GM19240 (cell line): Measurements from ENCODE around the gene UPP1.
"Not testable (repeated sequence)": the region's sequence is repeated elsewhere in the genome, so short reads cannot be mapped to it uniquely, and the experiment has no call there.

Source experiments
- DNase-seq: peaks from one replicate; pipeline ENCODE4 v3.0.0; 2011; ENCODE audit warnings: low spot score; ENCODE audit not compliant: insufficient read length

Gene UPP1

DNA sequence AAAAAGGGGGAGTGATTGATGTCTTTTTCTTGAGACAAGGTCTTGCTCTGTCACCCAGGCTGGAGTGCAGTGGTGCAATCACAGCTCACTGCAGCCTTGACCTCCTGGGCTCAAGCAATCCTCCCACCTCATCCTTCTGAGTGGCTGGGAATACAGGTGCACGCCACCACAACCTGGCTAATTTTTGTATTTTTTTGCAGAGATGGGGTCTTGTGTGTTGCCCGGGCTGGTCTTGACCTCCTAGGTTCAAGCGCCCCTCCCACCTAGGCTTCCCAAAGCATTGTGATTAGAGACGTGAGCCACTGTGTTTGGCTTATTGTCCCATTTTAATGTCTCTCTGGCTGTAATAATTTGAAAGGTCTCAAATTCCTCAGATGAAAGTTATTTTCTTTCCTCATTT lies 21.8 kb downstream of the UPP1 start:
- no peak for DNase-seq

- DNase-seq: no peak
Measured at GRCh38 chr7:48111596-48111995, 22.5 kb downstream of the UPP1 start.

GRCh38 chr7:48112401-48113165 lies 23.5 kb downstream of the UPP1 start:
- DNase-seq: no peak

GRCh38 chr7:48113275-48113674 lies 24.2 kb downstream of the UPP1 start:
- DNase-seq: no peak

- DNase-seq: no peak
Measured at GRCh38 chr7:48114115-48114514, 25.1 kb downstream of the UPP1 start.

DNA sequence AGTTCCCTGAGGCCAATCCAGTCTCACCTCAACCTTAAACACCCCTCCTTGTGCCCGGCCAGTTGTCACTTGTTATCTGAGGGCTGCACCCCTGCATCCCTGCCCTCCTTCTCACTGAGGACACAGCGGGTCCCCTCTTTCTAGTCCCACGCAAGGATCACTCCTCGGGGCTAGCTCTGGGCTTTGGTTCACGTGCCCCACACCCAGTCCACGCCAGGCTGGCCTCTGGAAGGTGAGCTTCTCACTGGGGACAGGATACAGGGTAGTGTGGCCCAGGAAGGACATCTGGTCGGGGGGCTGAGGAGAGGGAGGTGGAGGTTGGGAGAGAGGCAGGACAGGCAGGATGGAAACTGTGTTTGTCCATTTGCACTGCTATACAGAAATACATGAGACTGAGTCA lies 25.5 kb downstream of the UPP1 start:
- DNase-seq: no peak

- DNase-seq: no peak
Measured at GRCh38 chr7:48116043-48116442, 27.0 kb downstream of the UPP1 start.

- DNase-seq: no peak
Measured at GRCh38 chr7:48118041-48118440, 29.0 kb downstream of the UPP1 start.

GRCh38 chr7:48120536-48120935 lies 31.5 kb downstream of the UPP1 start:
- not testable (repeated sequence) for DNase-seq

- no peak for DNase-seq
Measured at GRCh38 chr7:48126037-48126436, 37.0 kb downstream of the UPP1 start.

GRCh38 chr7:48130658-48131108 lies 41.6 kb downstream of the UPP1 start:
- DNase-seq: no peak

GRCh38 chr7:48132792-48133191 lies 43.7 kb downstream of the UPP1 start:
- DNase-seq: no peak

DNA sequence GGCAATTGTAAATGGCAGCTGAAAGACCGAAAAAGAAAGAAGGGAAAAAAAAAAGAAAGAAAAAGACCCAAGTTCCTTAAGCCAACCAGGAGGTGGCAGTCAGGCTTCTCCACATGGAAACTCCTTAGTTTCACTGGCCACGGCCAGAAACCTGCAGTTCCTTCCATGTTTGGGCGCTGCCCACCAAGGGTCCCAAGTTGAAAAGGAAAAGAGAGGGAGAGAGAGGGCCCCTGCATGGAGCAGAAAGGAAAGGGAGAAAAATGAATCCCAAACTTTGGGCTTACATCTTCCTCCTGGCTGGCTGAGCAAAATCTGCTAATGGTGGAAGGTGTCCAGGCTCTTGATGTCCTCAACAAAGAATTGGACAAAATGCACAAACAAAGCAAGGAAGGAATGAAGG lies 50.4 kb downstream of the UPP1 start:
- DNase-seq: no peak

GRCh38 chr7:48140001-48140681 lies 51.1 kb downstream of the UPP1 start:
- DNase-seq: no peak

DNA sequence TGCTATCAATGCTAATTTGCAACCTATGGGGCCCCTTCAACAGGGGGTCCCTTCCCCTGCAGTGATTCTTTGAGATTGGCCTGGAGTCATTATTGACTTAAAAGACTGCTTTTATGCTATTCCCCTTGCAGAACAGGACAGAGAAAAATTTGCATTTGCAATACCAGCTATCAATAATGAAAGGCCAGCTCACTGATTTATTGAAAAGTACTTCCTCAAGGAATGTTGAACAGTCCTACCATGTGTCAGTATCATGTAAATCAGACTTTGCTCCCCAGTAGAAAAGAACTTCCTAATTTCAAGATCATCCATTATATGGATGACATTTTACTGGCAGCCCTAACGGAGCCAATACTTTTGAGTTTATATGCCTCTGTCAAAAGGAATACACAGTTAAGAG lies 52.5 kb downstream of the UPP1 start:
- DNase-seq: no peak

GRCh38 chr7:48144291-48144768 lies 55.3 kb downstream of the UPP1 start:
- no peak for DNase-seq

GRCh38 chr7:48147078-48147591 lies 58.1 kb downstream of the UPP1 start:
- DNase-seq: no peak

GRCh38 chr7:48147690-48148089 lies 58.6 kb downstream of the UPP1 start:
- DNase-seq: not testable (repeated sequence)

- DNase-seq: no peak
Measured at GRCh38 chr7:48148311-48148710, 59.2 kb downstream of the UPP1 start.

GRCh38 chr7:48149058-48149457 lies 60.0 kb downstream of the UPP1 start:
- DNase-seq: no peak

DNA sequence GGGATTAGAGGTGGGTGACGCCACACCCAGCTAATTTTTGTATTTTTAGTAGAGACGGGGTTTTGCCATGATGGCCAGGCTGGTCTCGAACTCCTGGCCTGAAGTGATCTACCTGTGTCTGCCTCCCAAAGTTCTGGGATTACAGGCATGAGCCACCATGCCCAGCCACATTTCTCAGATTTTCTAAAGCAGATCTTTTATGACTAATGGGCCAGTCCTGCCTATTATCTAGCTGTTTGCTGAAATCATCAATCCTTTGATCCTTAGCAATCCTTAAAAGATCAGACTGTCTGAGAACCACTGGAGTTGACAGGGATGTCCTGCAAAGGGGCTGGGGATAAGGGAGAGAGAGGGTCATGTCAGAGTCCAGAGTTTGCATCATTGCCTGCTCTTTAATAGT lies 61.0 kb downstream of the UPP1 start:
- DNase-seq: no peak

- no peak for DNase-seq
Measured at GRCh38 chr7:48154792-48155413, 65.8 kb downstream of the UPP1 start.
